Measurements from ENCODE around the gene DPYD. TPM values are rescaled to one million over a fixed set of nuclear protein-coding genes. Genes with fewer than 3 reads are reported as not detected.

DPYD gene
- total and polyA plus RNA-seq, 8 donors: 2.7 to 24.5 (median 9.4) TPM

GRCh38 chr1:97864615-97865014 lies 56.2 kb downstream of the DPYD start:
- Histone ChIP-seq H3K36me3 (no peaks in the 10 kb centered on the region), H3K9me3 (no peaks in the 10 kb centered on the region), H3K27ac (no peak overlapping the region), H3K27me3 (no peaks in the 10 kb centered on the region), H3K4me3 (no peak overlapping the region), H3K4me1 (no peaks in the 10 kb centered on the region)
- TF ChIP-seq CTCF (IDR thresholded peaks at IDR 0.05): no peak
- ATAC-seq (no peak), DNase-seq (no peak), FAIRE-seq (no peak)
- WGBS, 2 donors: 60 to 68% methylated on average over 5 of the region's 5 CpGs
- intact Hi-C loops (cut with DNase I): no loop called here

GRCh38 chr1:97853221-97853620 lies 67.6 kb downstream of the DPYD start:
- H3K4me3 ChIP-seq: no peak overlapping the region
- H3K36me3 ChIP-seq: no peaks in the 10 kb centered on the region
- intact Hi-C loops (cut with DNase I): no loop called here
- no peak for TF ChIP-seq CTCF (IDR thresholded peaks at IDR 0.05)
- DNase-seq (no peak), FAIRE-seq (no peak), ATAC-seq (no peak)
- H3K4me1 ChIP-seq: peaks cover 0 to 5% (median 0%) of the 10 kb centered on the region in 3 donors
- no peaks in the 10 kb centered on the region for H3K27me3 ChIP-seq
- WGBS, 2 donors: 85 to 87% methylated on average over 1 of the region's 1 CpG
- no peaks in the 10 kb centered on the region for H3K9me3 ChIP-seq
- no peak overlapping the region for H3K27ac ChIP-seq

GRCh38 chr1:97849345-97850340 lies 71.2 kb downstream of the DPYD start:
- peaks cover 0 to 5% (median 0%) of the 10 kb centered on the region in 3 donors for H3K4me1 ChIP-seq
- H3K27ac ChIP-seq: no peak overlapping the region
- no peaks in the 10 kb centered on the region for H3K27me3 ChIP-seq
- WGBS, 2 donors: 76 to 79% methylated on average over 4 of the region's 4 CpGs
- no peak for TF ChIP-seq CTCF (IDR thresholded peaks at IDR 0.05)
- DNase-seq: no peak
- ATAC-seq: peak in 1 of 4 donors; percentile 48
- no peaks in the 10 kb centered on the region for H3K9me3 ChIP-seq
- H3K36me3 ChIP-seq: no peaks in the 10 kb centered on the region
- FAIRE-seq: peak; percentile 9
- no peak overlapping the region for H3K4me3 ChIP-seq
- intact Hi-C loops (cut with DNase I): no loop called here

- H3K27ac ChIP-seq: no peak overlapping the region
- ATAC-seq: no peak
- no peak for TF ChIP-seq CTCF (IDR thresholded peaks at IDR 0.05)
- FAIRE-seq: no peak
- peak in 1 of 6 donors; percentile 50 for DNase-seq
- no peaks in the 10 kb centered on the region for H3K27me3 ChIP-seq
- H3K4me1 ChIP-seq: peaks cover 0 to 5% (median 0%) of the 10 kb centered on the region in 3 donors
- intact Hi-C loops (cut with DNase I): no loop called here
- H3K9me3 ChIP-seq: no peaks in the 10 kb centered on the region
- no peak overlapping the region for H3K4me3 ChIP-seq
- no peaks in the 10 kb centered on the region for H3K36me3 ChIP-seq
- 96 to 98% methylated on average over 10 of the region's 10 CpGs for WGBS, 2 donors
These were observed 75.0 kb downstream of the DPYD start for GRCh38 chr1:97845805-97846204.

All from pancreas (tissue), 10 donors.